HL-60 (cell line): ENCODE data around the gene WFIKKN2.

ENCODE experiments used
- DNase-seq, 2 experiments: peaks; one replicate each; pipeline ENCODE4 v3.0.0-alpha.2; 2010 to 2020; ENCODE audit warnings: low read depth in 1 of 2, low spot score in 1 of 2
- H3K27ac ChIP-seq: fragments of 250-450 bp; sonication (Bioruptor Pico); replicated peaks from 2 replicates; pipeline ENCODE4 v1.5.1; 2020; ENCODE audit warnings: mild to moderate bottlenecking, moderate library complexity
- H3K27me3 ChIP-seq: fragments of 250-450 bp; sonication (Bioruptor Pico); 2 replicates; pipeline ENCODE4 v1.5.1; 2021; ENCODE audit warnings: mild to moderate bottlenecking, moderate library complexity; ENCODE audit not compliant: insufficient read depth, poor library complexity, severe bottlenecking
- H3K4me3 ChIP-seq: replicated peaks from 2 replicates; pipeline ENCODE4 v1.5.1; 2011; ENCODE audit warnings: mild to moderate bottlenecking, control low read depth, low read length; ENCODE audit not compliant: insufficient read depth
- CTCF ChIP-seq: IDR thresholded peaks from one replicate; pipeline ENCODE4 v1.5.1; 2011; ENCODE audit warnings: low read length, control low read depth, inconsistent platforms; ENCODE audit not compliant: insufficient read depth
- GABPA ChIP-seq: IDR thresholded peaks from 2 replicates; pipeline ENCODE4 v1.6.1; 2012; ENCODE audit warnings: low read depth
- POLR2AphosphoS5 ChIP-seq: IDR thresholded peaks from 2 replicates; pipeline ENCODE4 v1.6.1; 2012; ENCODE audit warnings: low read depth
- REST ChIP-seq: IDR thresholded peaks from 2 replicates; pipeline ENCODE4 v1.6.1; 2012; ENCODE audit warnings: low read depth; ENCODE audit not compliant: insufficient replicate concordance
- SPI1 ChIP-seq: IDR thresholded peaks from 2 replicates; pipeline ENCODE4 v1.6.1; 2012; ENCODE audit warnings: low read depth, mild to moderate bottlenecking, borderline replicate concordance

The WFIKKN2 gene

DNA sequence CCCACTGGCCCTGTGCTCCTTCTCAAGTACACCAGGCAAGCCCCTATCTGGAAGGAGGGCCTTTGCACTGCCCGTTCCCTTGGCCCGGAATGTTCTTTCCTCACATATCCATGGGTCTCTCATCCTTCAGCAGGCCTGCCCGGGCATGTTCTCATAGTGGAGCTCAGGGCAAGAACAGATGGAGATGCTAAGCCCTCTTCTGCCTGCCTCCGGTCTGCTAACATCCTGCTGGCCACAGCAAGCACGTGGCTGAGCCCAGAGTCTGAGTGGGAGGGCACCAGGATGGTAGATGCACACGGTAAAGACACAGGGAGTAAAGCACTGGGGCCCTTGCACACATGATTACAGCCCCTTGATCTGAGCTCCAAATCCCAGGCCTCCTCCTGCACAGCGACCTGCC lies 48.3 kb upstream of the WFIKKN2 start:
- TF ChIP-seq POLR2AphosphoS5, result no peak
- TF ChIP-seq GABPA, result no peak
- no peak for TF ChIP-seq REST
- no peak for TF ChIP-seq SPI1
- TF ChIP-seq CTCF, result no peak
- Histone ChIP-seq H3K4me3 (no peak overlapping the region), H3K27me3 (no peaks in the 10 kb centered on the region), H3K27ac (no peak overlapping the region)
- no peak for DNase-seq

DNA sequence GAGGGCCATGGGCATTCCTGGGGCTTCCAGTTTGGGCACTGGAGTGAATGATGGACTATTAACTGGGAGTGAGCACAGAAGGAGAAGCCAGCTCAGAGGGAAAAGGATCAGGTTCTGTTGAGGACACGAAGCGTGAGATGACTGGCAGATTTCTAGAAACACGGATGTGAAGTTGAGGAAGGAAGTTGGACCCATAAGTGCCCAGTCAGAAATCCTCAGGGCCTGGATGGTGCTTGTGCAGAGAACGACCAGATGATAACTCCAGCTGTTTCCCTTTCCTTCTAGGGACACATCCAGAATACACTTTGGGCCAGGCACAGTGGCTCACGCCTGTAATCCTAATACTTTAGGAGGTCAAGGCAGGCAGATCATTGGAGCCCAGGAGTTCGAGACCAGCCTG lies 44.8 kb upstream of the WFIKKN2 start:
- Histone ChIP-seq H3K27me3 (no peaks in the 10 kb centered on the region), H3K27ac (no peak overlapping the region), H3K4me3 (no peak overlapping the region)
- TF ChIP-seq SPI1 (peak; percentile 29; the same call in 1 of the 2 replicates), REST (no peak), GABPA (no peak)
- peak in 1 of 2 experiments; percentile 38 for DNase-seq

GRCh38 chr17:50792132-50792531 lies 43.3 kb upstream of the WFIKKN2 start:
- Histone ChIP-seq H3K4me3 (no peak overlapping the region), H3K27me3 (no peaks in the 10 kb centered on the region), H3K27ac (no peak overlapping the region)
- TF ChIP-seq REST, result no peak
- TF ChIP-seq GABPA, result no peak
- TF ChIP-seq CTCF, result no peak
- TF ChIP-seq SPI1, result no peak
- no peak for TF ChIP-seq POLR2AphosphoS5
- no peak for DNase-seq
